SU-DHL-6 (cell line): Measurements from ENCODE around the gene EIF1.

ENCODE experiments used
- H2AFZ ChIP-seq: fragments of 200-600 bp; sonication (generic); 2 replicates; pipeline ENCODE4 v1.6.1; 2014; ENCODE audit warnings: low read depth, mild to moderate bottlenecking, moderate library complexity, mixed read lengths, antibody characterized with exemption, low read length; ENCODE audit not compliant: severe bottlenecking
- H3F3A ChIP-seq: fragments of 200-600 bp; shearing (Covaris generic); 2 replicates; pipeline ENCODE4 v1.6.0; 2016; ENCODE audit warnings: antibody characterized with exemption, mild to moderate bottlenecking; ENCODE audit not compliant: insufficient read depth
- H3K27ac ChIP-seq: fragments of 200-600 bp; sonication (generic); 2 replicates; pipeline ENCODE4 v1.5.1; 2016; ENCODE audit warnings: low read depth, mild to moderate bottlenecking, low read length, moderate library complexity, mixed read lengths
- H3K27me3 ChIP-seq: fragments of 200-600 bp; sonication (generic), shearing (Covaris generic); 2 replicates; pipeline ENCODE4 v1.6.0; 2014; ENCODE audit warnings: mild to moderate bottlenecking, low read length
- H3K36me3 ChIP-seq: fragments of 200-600 bp; sonication (generic); 2 replicates; pipeline ENCODE4 v1.6.1; 2014; ENCODE audit warnings: mild to moderate bottlenecking, low read length, mixed read lengths
- H3K4me2 ChIP-seq: fragments of 300-600, 200-600 bp; shearing (Covaris generic), sonication (generic); 2 replicates; pipeline ENCODE4 v1.6.0; 2014; ENCODE audit warnings: low read length, low read depth, mild to moderate bottlenecking; ENCODE audit not compliant: poor library complexity, severe bottlenecking
- H3K4me3 ChIP-seq: fragments of 200-600 bp; sonication (generic); 2 replicates; pipeline ENCODE4 v1.5.1; 2014; ENCODE audit warnings: antibody characterized with exemption, low read length, mild to moderate bottlenecking, mixed read lengths; ENCODE audit not compliant: insufficient read depth, poor library complexity, severe bottlenecking
- H3K79me2 ChIP-seq: fragments of 200-600 bp; sonication (generic); 2 replicates; pipeline ENCODE4 v1.6.1; 2014; ENCODE audit warnings: mild to moderate bottlenecking, low read length, moderate library complexity; ENCODE audit not compliant: insufficient read depth
- H3K9ac ChIP-seq: fragments of 200-600 bp; sonication (generic); 2 replicates; pipeline ENCODE4 v1.7.0; 2014; ENCODE audit warnings: mild to moderate bottlenecking, low read length
- H3K9me2 ChIP-seq: fragments of 200-600 bp; sonication (generic); replicated peaks from 2 replicates; pipeline ENCODE4 v1.6.1; 2014; ENCODE audit warnings: low read length; ENCODE audit not compliant: insufficient read depth
- H3K9me3 ChIP-seq: fragments of 200-600 bp; sonication (generic); 2 replicates; pipeline ENCODE4 v1.6.1; 2014; ENCODE audit warnings: low read length, mixed read lengths; ENCODE audit not compliant: insufficient read depth
- H4K20me1 ChIP-seq: fragments of 200-600 bp; sonication (generic); 2 replicates; pipeline ENCODE4 v1.6.1; 2014; ENCODE audit warnings: low read depth, mild to moderate bottlenecking, antibody characterized with exemption, low read length, moderate library complexity, mixed read lengths
- CTCF ChIP-seq: fragments of 200-600 bp; sonication (generic); IDR thresholded peaks from one replicate; pipeline ENCODE4 v1.5.1; 2017; ENCODE audit warnings: antibody characterized with exemption, mild to moderate bottlenecking, low read length, moderate library complexity; ENCODE audit not compliant: insufficient read depth, poor library complexity, severe bottlenecking
- EZH2phosphoT487 ChIP-seq: fragments of 200-600 bp; sonication (generic), shearing (Covaris generic); conservative IDR thresholded peaks from 2 replicates; pipeline ENCODE4 v1.6.1; 2018; ENCODE audit warnings: mild to moderate bottlenecking, antibody characterized with exemption, low read length, moderate library complexity, mixed read lengths

Gene EIF1

GRCh38 chr17:41680426-41681040 is 8.2 kb upstream of the EIF1 start:
- Histone ChIP-seq H3K9me2 (no peaks in the 10 kb centered on the region), H3K36me3 (no peaks in the 10 kb centered on the region), H3F3A (no peaks in the 10 kb centered on the region), H3K9me3 (peaks cover 7% of the 10 kb centered on the region; the same call in 1 of the 2 replicates), H3K79me2 (no peaks in the 10 kb centered on the region), H3K27me3 (no peaks in the 10 kb centered on the region), H3K4me3 (no peak overlapping the region), H3K4me2 (no peak overlapping the region), H3K9ac (no peak overlapping the region), H2AFZ (no peak overlapping the region), H3K27ac (no peak overlapping the region), H4K20me1 (no peaks in the 10 kb centered on the region)
- TF ChIP-seq CTCF (no peak), EZH2phosphoT487 (no peak)

- Histone ChIP-seq H3K27me3 (no peaks in the 10 kb centered on the region), H3K36me3 (no peaks in the 10 kb centered on the region), H2AFZ (no peak overlapping the region), H3K9me3 (peaks cover 7% of the 10 kb centered on the region; the same call in 1 of the 2 replicates), H3K27ac (no peak overlapping the region), H3K4me3 (no peak overlapping the region), H3K79me2 (no peaks in the 10 kb centered on the region), H3F3A (no peaks in the 10 kb centered on the region), H3K9ac (no peak overlapping the region), H3K9me2 (no peaks in the 10 kb centered on the region), H3K4me2 (no peak overlapping the region), H4K20me1 (no peaks in the 10 kb centered on the region)
- TF ChIP-seq EZH2phosphoT487 = no peak
- TF ChIP-seq CTCF = no peak
Measured at GRCh38 chr17:41681776-41682175, 6.9 kb upstream of the EIF1 start.

- Histone ChIP-seq H4K20me1 (no peaks in the 10 kb centered on the region), H3K9ac (no peak overlapping the region), H3K36me3 (no peaks in the 10 kb centered on the region), H3K27me3 (no peaks in the 10 kb centered on the region), H3K27ac (no peak overlapping the region), H3F3A (no peaks in the 10 kb centered on the region), H3K4me2 (no peak overlapping the region), H3K79me2 (no peaks in the 10 kb centered on the region), H3K9me2 (no peaks in the 10 kb centered on the region), H2AFZ (no peak overlapping the region), H3K4me3 (no peak overlapping the region), H3K9me3 (peaks cover 7% of the 10 kb centered on the region; the same call in 1 of the 2 replicates)
- TF ChIP-seq EZH2phosphoT487 (no peak), CTCF (no peak)
Measured at GRCh38 chr17:41682631-41683030, 6.1 kb upstream of the EIF1 start.
